ENCODE measurements around the gene NKX3-2.
"Not testable (repeated sequence)": the region's sequence is repeated elsewhere in the genome, so short reads cannot be mapped to it uniquely, and the experiment has no call there.

Gene NKX3-2

GRCh38 chr4:13543839-13544605, at the start of gene NKX3-2:
NKX3-2 (minus strand) TSS chr4:13544508; CDS start chr4:13544414, 94 bp downstream.
- H3K27ac ChIP-seq: peak within 1 kb of the TSS in 3 of 21 experiments; percentile 18 to 37 (median 23)
- H3K4me3 ChIP-seq: peak within 1 kb of the TSS; percentile 40 to 60 (median 43)

DNA sequence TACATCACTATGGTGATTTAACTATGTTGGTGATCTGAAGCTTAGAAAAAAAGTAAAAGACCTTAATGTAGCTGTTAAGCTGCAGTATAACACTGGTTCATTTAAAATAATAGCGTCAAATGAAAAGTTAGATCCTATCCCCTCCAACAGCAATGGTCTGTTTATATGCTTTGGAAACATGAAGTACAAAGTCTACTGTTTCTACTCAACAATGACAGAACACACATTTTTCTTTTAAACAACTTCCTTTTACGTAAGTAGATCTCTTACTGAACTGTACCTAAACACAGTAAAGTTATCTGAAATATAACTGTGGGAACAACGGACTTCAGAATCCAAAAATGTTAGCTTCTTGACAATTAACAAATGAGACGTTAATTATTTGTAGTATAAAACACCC, 47.9 kb upstream of the NKX3-2 start:
- H3K27ac ChIP-seq: no peak overlapping the region
- no peak overlapping the region for H3K4me3 ChIP-seq

GRCh38 chr4:13590766-13591165, 46.5 kb upstream of the NKX3-2 start:
- Histone ChIP-seq H3K27ac (no peak overlapping the region), H3K4me3 (no peak overlapping the region)

DNA sequence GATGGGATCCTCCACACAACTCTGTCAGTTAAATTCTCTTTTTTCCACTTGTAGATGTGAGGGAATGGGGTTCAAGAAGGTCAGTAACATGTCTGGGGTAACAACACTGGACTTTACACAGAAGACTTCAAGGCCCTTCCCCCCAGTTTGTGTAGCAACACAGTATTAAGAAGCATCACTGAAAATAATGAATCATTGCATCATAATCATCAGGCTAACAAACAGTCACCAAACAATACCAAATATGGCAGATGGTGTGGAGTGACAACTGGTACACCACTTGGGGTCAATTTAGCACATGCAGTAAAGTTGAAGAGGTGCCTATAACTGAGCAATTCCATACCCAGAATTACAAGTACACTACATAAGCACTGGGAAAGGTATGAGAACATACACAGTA, 44.6 kb upstream of the NKX3-2 start:
- H3K4me3 ChIP-seq: no peak overlapping the region
- no peak overlapping the region for H3K27ac ChIP-seq

DNA sequence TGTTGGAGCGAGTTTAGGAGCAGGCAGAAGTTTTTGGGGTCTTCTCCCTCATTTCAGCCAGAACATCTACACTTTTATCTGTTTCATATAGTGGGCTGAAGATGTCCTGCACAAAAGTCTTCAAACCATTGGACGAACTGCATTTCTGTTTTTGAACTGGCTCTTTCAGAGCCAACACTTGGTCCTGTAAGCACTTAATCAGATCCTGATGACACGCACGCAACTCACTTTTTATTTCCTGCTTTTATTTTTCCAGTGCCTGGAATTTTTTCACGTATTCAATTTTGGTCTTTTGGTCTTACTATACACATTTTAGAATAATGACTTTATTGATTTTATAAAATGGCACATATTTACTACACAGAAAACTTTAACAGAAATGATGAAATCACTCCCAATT, 40.2 kb upstream of the NKX3-2 start:
- Histone ChIP-seq H3K4me3 (no peak overlapping the region), H3K27ac (no peak overlapping the region)

- H3K27ac ChIP-seq: no peak overlapping the region
- no peak overlapping the region for H3K4me3 ChIP-seq
These were observed 35.7 kb upstream of the NKX3-2 start for GRCh38 chr4:13580036-13580435.

GRCh38 chr4:13577660-13578059, 33.4 kb upstream of the NKX3-2 start:
- no peak overlapping the region for H3K27ac ChIP-seq
- no peak overlapping the region for H3K4me3 ChIP-seq

- no peak overlapping the region for H3K27ac ChIP-seq
- no peak overlapping the region for H3K4me3 ChIP-seq
These were observed 26.6 kb upstream of the NKX3-2 start for GRCh38 chr4:13570916-13571315.

DNA sequence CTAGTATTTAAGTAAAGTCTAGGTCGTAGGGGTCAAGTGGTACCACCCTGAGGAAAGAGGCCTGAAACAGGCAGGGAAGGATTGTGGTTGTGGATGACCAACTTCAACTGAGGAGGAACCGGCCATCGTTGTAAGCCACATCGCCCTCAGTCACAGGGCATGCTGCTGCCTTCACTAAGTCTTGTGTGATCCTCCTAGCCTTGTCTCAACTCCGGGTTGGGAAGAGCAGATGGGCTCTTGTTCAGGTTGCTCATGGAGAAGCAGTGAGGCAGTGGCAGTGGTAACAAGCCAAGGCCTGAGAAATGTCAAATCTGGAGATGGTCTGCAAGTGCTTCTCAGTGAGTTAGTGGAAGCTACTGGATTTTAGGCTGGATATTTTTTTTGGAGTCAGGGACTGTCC, 22.8 kb upstream of the NKX3-2 start:
- Histone ChIP-seq H3K4me3 (no peak overlapping the region), H3K27ac (no peak overlapping the region)

DNA sequence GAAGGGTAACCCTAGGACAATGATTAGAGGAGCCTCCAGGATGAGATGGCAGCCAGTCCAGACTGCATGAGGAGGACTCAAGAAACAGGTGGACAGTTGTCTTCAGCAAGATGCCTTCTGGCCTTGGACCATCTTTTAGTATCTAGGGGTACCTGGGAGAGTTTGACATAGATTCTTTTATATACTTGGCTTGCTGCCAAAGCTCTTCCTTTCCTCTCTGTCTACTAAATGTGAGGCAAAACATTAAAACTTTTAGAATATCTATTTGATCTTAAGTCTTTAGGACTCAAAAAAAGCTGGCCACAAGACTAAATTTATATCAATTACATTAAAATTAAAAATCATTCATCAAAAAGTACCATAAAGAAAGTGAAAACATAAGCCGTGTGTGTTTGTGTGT, 18.6 kb upstream of the NKX3-2 start:
- no peak overlapping the region for H3K27ac ChIP-seq
- H3K4me3 ChIP-seq: no peak overlapping the region

- Histone ChIP-seq H3K27ac (no peak overlapping the region), H3K4me3 (no peak overlapping the region)
These were observed 17.4 kb upstream of the NKX3-2 start for GRCh38 chr4:13561673-13562072.

DNA sequence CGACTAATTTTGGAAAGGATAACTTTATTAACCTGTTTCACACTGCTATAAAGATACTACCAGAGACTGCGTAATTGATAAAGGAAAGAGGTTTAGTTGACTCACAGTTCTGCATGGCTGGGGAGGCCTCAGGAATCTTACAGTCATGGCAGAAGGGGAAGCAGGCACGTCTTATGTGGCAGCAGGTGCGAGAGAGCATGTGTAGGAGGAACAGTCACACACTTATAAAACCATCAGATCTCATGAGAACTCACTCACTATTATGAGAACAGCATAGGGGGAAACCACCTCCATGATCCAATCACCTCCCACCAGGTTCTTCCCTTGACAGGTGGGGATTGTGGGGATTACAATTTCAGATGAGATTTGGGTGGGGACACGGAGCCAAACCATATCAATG, 15.8 kb upstream of the NKX3-2 start:
- H3K4me3 ChIP-seq, H3K27ac ChIP-seq: not testable (repeated sequence)

DNA sequence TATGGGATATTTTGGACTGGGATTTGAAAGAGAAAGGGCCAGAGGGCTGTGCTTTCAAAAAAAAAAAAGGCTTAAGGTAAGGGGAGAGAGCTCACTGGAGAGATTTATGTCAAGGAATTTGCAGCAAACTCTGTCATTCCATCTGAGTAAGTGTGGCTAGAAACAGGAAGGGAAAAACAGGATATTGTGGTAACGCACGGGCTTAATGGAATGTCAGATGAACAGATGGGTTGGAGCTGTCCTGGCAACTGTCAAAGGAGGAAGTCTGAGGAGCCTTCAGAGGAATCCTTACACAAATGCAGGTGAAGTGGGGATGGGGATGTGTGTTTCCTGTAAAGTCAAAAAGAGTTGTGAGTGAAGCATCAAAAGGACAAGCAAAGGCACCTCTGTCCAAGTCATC, 15.1 kb upstream of the NKX3-2 start:
- Histone ChIP-seq H3K4me3 (no peak overlapping the region), H3K27ac (no peak overlapping the region)

- H3K4me3 ChIP-seq: no peak overlapping the region
- no peak overlapping the region for H3K27ac ChIP-seq
These were observed 14.6 kb upstream of the NKX3-2 start for GRCh38 chr4:13558881-13559280.

- no peak overlapping the region for H3K4me3 ChIP-seq
- no peak overlapping the region for H3K27ac ChIP-seq
These were observed 11.0 kb upstream of the NKX3-2 start for GRCh38 chr4:13555325-13555724.

DNA sequence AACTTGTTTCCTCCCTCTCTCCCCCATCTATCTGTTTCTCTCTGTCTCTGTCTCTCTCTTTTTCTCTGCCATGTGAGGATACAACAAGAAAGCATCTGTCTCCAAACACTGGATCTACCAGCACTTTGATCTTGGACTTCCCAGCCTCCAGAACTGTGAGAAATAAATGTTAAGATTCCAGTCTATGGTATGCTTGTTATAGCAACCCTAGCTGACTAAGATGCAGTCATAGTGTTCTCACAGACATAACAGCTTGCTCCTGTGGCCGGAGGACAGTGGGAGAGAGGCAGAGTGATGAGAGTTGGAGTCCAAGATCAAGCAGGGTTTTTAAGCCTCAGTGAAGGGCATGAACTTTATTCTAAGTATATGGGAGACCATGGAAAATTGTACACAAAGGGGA, 8.8 kb upstream of the NKX3-2 start:
- no peak overlapping the region for H3K4me3 ChIP-seq
- H3K27ac ChIP-seq: no peak overlapping the region

GRCh38 chr4:13548984-13549546, 4.8 kb upstream of the NKX3-2 start:
- peak overlapping the region in 2 of 7 experiments; percentile 17 to 26 for H3K4me3 ChIP-seq
- no peak overlapping the region for H3K27ac ChIP-seq

- peak overlapping the region in 5 of 7 experiments; percentile 23 to 47 (median 34) for H3K4me3 ChIP-seq
- H3K27ac ChIP-seq: peak overlapping the region in 1 of 21 experiments; percentile 55
These were observed 4.0 kb upstream of the NKX3-2 start for GRCh38 chr4:13548059-13548983.

- H3K27ac ChIP-seq: peak overlapping the region in 1 of 21 experiments; percentile 55
- H3K4me3 ChIP-seq: peak overlapping the region; percentile 21 to 47 (median 33)
These were observed 3.3 kb upstream of the NKX3-2 start for GRCh38 chr4:13547485-13548041.

- peak overlapping the region in 1 of 21 experiments; percentile 55 for H3K27ac ChIP-seq
These were observed 2.7 kb upstream of the NKX3-2 start for GRCh38 chr4:13546941-13547484.

More at GRCh38 chr4:13546941-13547484, 2.7 kb upstream of the NKX3-2 start:
- H3K4me3 ChIP-seq: peak overlapping the region; percentile 21 to 47 (median 33)

All from skin epidermis (tissue), 12 donors.